A549 (cell line): Measurements from ENCODE around the gene UBE3C. TPM values are rescaled to one million over a fixed set of nuclear protein-coding genes. Genes with fewer than 3 reads are reported as not detected.
"Not testable (repeated sequence)": the region's sequence is repeated elsewhere in the genome, so short reads cannot be mapped to it uniquely, and the experiment has no call there.

Experiments used
- ATAC-seq, 2 experiments: fragments of 200-7000 bp in 1 of 2; fragments of >200 bp in 1 of 2; cut with Nextera tagmentation in 1 of 2; cut with Tn5 transposase in 1 of 2; 3 replicates each; pipeline versions ENCODE4 v1.8.0 to v1.9.1; 2018 to 2020; ENCODE audit warnings: mild to moderate bottlenecking in 1 of 2, moderate library complexity in 1 of 2
- CTCF ChIA-PET: fragments of 300-600 bp; sonication (Branson Sonifier 250); formaldehyde crosslinking; extraction: SDS; loops from one replicate; lab custom pipeline; 2021; ENCODE audit warnings: antibody characterized with exemption, inconsistent platforms; lab: Yijun Ruan, JAX
- POLR2A ChIA-PET: fragments of 350-600 bp; formaldehyde crosslinking; extraction: SDS; loops from one replicate; lab custom pipeline; 2021; ENCODE audit warnings: antibody characterized with exemption, inconsistent platforms; lab: Yijun Ruan, JAX
- DNase-seq, 2 experiments: peaks; one replicate each; pipeline versions ENCODE4 v3.0.0 to v3.0.0-alpha.2; 2011 to 2016; ENCODE audit warnings: low read depth in 1 of 2, low spot score in 1 of 2
- FAIRE-seq: peaks from 2 replicates; lab custom pipeline; 2011; peaks lifted over from hg19 to GRCh38; lab: Jason Lieb, UNC
- H3K27ac ChIP-seq, 2 experiments: fragments of >200 bp; sonication (Bioruptor Twin); formaldehyde crosslinking; 3 replicates each; pipeline ENCODE4 v1.5.1; 2016 to 2017
- H3K4me1 ChIP-seq: fragments of >200 bp; sonication (Bioruptor Twin); formaldehyde crosslinking; 3 replicates; pipeline ENCODE4 v1.6.1; 2016
- H3K4me2 ChIP-seq: fragments of >200 bp; sonication (Bioruptor Twin); formaldehyde crosslinking; 3 replicates; pipeline ENCODE4 v1.6.1; 2016
- H3K4me3 ChIP-seq: fragments of >200 bp; sonication (Bioruptor Twin); formaldehyde crosslinking; 3 replicates; pipeline ENCODE4 v1.5.1; 2016
- H3K9me3 ChIP-seq: fragments of >200 bp; sonication (Bioruptor Twin); formaldehyde crosslinking; 3 replicates; pipeline ENCODE4 v1.6.1; 2016
- ATOH8 ChIP-seq: fragments of 250-450 bp; sonication (Bioruptor Pico); IDR thresholded peaks from 2 replicates; pipeline ENCODE4 v1.5.0; 2020; ENCODE audit warnings: low read depth, mild to moderate bottlenecking, moderate library complexity
- CEBPB ChIP-seq, 2 experiments: fragments of >200 bp in 1 of 2; sonication (Bioruptor Twin) in 1 of 2; formaldehyde crosslinking in 1 of 2; IDR thresholded peaks; 2 replicates each; pipeline ENCODE4 v1.6.1; 2012 to 2016
- EHMT2 ChIP-seq: fragments of 200-600 bp; sonication (generic); IDR thresholded peaks from 2 replicates; pipeline ENCODE4 v1.6.1; 2016; ENCODE audit warnings: antibody characterized with exemption, low read depth, mild to moderate bottlenecking, moderate library complexity
- FOSL2 ChIP-seq, 2 experiments: fragments of 450-650 bp in 1 of 2; fragments of >200 bp in 1 of 2; sonication (Bioruptor Twin) in 1 of 2; formaldehyde crosslinking; IDR thresholded peaks; 2 replicates each; pipeline versions ENCODE4 v1.5.0 to v1.6.1; 2016 to 2020; ENCODE audit warnings: mild to moderate bottlenecking in 1 of 2, moderate library complexity in 1 of 2
- FOXS1 ChIP-seq: fragments of 250-450 bp; sonication (Bioruptor Pico); IDR thresholded peaks from 2 replicates; pipeline ENCODE4 v1.5.0; 2020; ENCODE audit warnings: mild to moderate bottlenecking, moderate library complexity
- GATA3 ChIP-seq: IDR thresholded peaks from 2 replicates; pipeline ENCODE4 v1.6.1; 2012; ENCODE audit warnings: borderline replicate concordance
- HES2 ChIP-seq: fragments of >200 bp; sonication (Bioruptor Twin); formaldehyde crosslinking; IDR thresholded peaks from 2 replicates; pipeline ENCODE4 v1.6.1; 2016
- HOXB5 ChIP-seq: fragments of 250-450 bp; sonication (Bioruptor Pico); IDR thresholded peaks from 2 replicates; pipeline ENCODE4 v1.5.0; 2020; ENCODE audit warnings: mild to moderate bottlenecking, moderate library complexity
- NFE2L2 ChIP-seq: fragments of 150-350 bp; conservative IDR thresholded peaks from 2 replicates; pipeline ENCODE4 v1.6.1; 2014; ENCODE audit warnings: low read length
- NPAS2 ChIP-seq: fragments of 250-450 bp; sonication (Bioruptor Pico); IDR thresholded peaks from 2 replicates; pipeline ENCODE4 v1.8.0; 2022; ENCODE audit warnings: mild to moderate bottlenecking, moderate library complexity, borderline replicate concordance
- NR3C1 ChIP-seq: fragments of >200 bp; sonication (Bioruptor Twin); formaldehyde crosslinking; IDR thresholded peaks from 3 replicates; pipeline ENCODE4 v1.6.1; 2017
- PBX3 ChIP-seq: IDR thresholded peaks from 2 replicates; pipeline ENCODE4 v1.6.1; 2012
- PHF8 ChIP-seq: fragments of 200-600 bp; sonication (generic); IDR thresholded peaks from 2 replicates; pipeline ENCODE4 v1.6.1; 2016; ENCODE audit warnings: low read depth, mild to moderate bottlenecking, antibody characterized with exemption, moderate library complexity, borderline replicate concordance
- RAD21 ChIP-seq, 2 experiments: fragments of >200 bp in 1 of 2; sonication (Bioruptor Twin) in 1 of 2; formaldehyde crosslinking in 1 of 2; IDR thresholded peaks in 1 of 2; conservative IDR thresholded peaks in 1 of 2; 2 replicates in 1 of 2; 3 replicates in 1 of 2; pipeline ENCODE4 v1.6.1; 2012 to 2018; ENCODE audit warnings: inconsistent platforms in 1 of 2
- REST ChIP-seq: fragments of 200-600 bp; sonication (generic); IDR thresholded peaks from 2 replicates; pipeline ENCODE4 v1.6.1; 2016; ENCODE audit warnings: antibody characterized with exemption, mild to moderate bottlenecking, moderate library complexity
- RFX5 ChIP-seq: fragments of 450-650 bp; IDR thresholded peaks from 2 replicates; pipeline ENCODE4 v1.7.1; 2014; ENCODE audit warnings: antibody characterized with exemption, mild to moderate bottlenecking, moderate library complexity
- RNF2 ChIP-seq: fragments of 200-600 bp; sonication (generic); IDR thresholded peaks from 2 replicates; pipeline ENCODE4 v1.6.1; 2016; ENCODE audit warnings: low read depth, mild to moderate bottlenecking, antibody characterized with exemption, moderate library complexity, borderline replicate concordance
- SMC3 ChIP-seq: fragments of >200 bp; sonication (Bioruptor Twin); formaldehyde crosslinking; IDR thresholded peaks from 3 replicates; pipeline ENCODE4 v1.6.1; 2018; ENCODE audit warnings: inconsistent platforms
- USF2 ChIP-seq: fragments of 450-650 bp; IDR thresholded peaks from 2 replicates; pipeline ENCODE4 v1.6.1; 2014; ENCODE audit warnings: antibody characterized with exemption
- ZC3H11A ChIP-seq: fragments of 450-650 bp; IDR thresholded peaks from 2 replicates; pipeline ENCODE4 v1.6.1; 2014; ENCODE audit warnings: antibody characterized with exemption, mild to moderate bottlenecking
- ZFP36 ChIP-seq: fragments of 450-650 bp; IDR thresholded peaks from 2 replicates; pipeline ENCODE4 v1.6.1; 2014; ENCODE audit warnings: borderline replicate concordance; ENCODE audit not compliant: partially characterized antibody
- WGBS: methylation state at CpG from one replicate; pipeline ENCODE4 v1.1.6; 2017; ENCODE audit errors: missing lambda C conversion rate; 5-methylcytosine and 5-hydroxymethylcytosine counted together
- polyA plus RNA-seq, 4 experiments: library from polyadenylated mRNA; depleted of rRNA in 3 of 4; stranded (reverse); fragments of >200 nt; fragmentation: RNase III in 1 of 4; extraction: RNeasy Plus Mini Kit Qiagen cat#74134 plus additional on column Dnase treatment in 1 of 4; gene quantifications; 2 replicates in 3 of 4; 3 replicates in 1 of 4; pipeline ENCODE4 v1.2.3, GENCODE V29; 2011 to 2017

UBE3C gene
- polyA plus RNA-seq, 2 of the 4 experiments (the other 2 are of a cell fraction), result 52.1 to 73.2 TPM

GRCh38 chr7:157273208-157274093 is 134.7 kb downstream of the UBE3C start (continued):
- TF ChIP-seq REST, result no peak
- TF ChIP-seq USF2, result peak; percentile 34; the same call in 1 of the 2 replicates
- TF ChIP-seq FOXS1 (CRISPR knock-in tag), result no peak
- peak; percentile 72 for TF ChIP-seq SMC3
- no peak for TF ChIP-seq HOXB5 (CRISPR knock-in tag)
- TF ChIP-seq RAD21 (conservative IDR thresholded peaks at IDR 0.05 in 1 of 2, IDR thresholded peaks at IDR 0.05 in 1 of 2), result peak; percentile 80 to 83
- no peak for TF ChIP-seq RNF2
- no peak for TF ChIP-seq NFE2L2
- TF ChIP-seq, all 56 proteins: peak for 5

- H3K27ac ChIP-seq, H3K4me2 ChIP-seq, DNase-seq, FAIRE-seq, POLR2A ChIA-PET, ATAC-seq, H3K9me3 ChIP-seq, H3K4me3 ChIP-seq: not testable (repeated sequence)
- peaks cover 20% of the 10 kb centered on the region; the same call in 2 of the 3 replicates for H3K4me1 ChIP-seq
- WGBS, result 93% methylated on average over 10 of the region's 10 CpGs
- CTCF ChIA-PET, result interaction anchor here (0.6 to 4.6 kb wide), 46 partner anchors 8 to 1462 kb away, joined by 3 to 53 read pairs (median 5); partner anchors contain the start of gene SHH
Observed at GRCh38 chr7:157274094-157274634, 135.4 kb downstream of the UBE3C start.

- DNase-seq, result no peak
- ATAC-seq, result no peak
- H3K27ac ChIP-seq, result no peak overlapping the region
- H3K4me2 ChIP-seq, result no peak overlapping the region
- POLR2A ChIA-PET, result no interaction called here
- no peak overlapping the region for H3K4me3 ChIP-seq
- peaks cover 20% of the 10 kb centered on the region; the same call in 2 of the 3 replicates for H3K4me1 ChIP-seq
- CTCF ChIA-PET, result interaction anchor here (0.6 to 4.6 kb wide), 8 partner anchors 14 to 1809 kb away, joined by 3 to 53 read pairs (median 13); no protein-coding TSS in a partner anchor
- H3K9me3 ChIP-seq, result no peaks in the 10 kb centered on the region
- FAIRE-seq, result no peak
- WGBS, result 78% methylated on average over 12 of the region's 12 CpGs
- TF ChIP-seq CEBPB (IDR thresholded peaks at IDR 0.05) (peak in 1 of 2 experiments; percentile 14; a peak in 1 of 4 replicates), NR3C1 (no peak)
Observed at GRCh38 chr7:157274991-157275427, 136.3 kb downstream of the UBE3C start.

- POLR2A ChIA-PET, result no interaction called here
- Histone ChIP-seq H3K27ac (no peak overlapping the region), H3K4me3 (no peak overlapping the region), H3K4me2 (no peak overlapping the region), H3K9me3 (no peaks in the 10 kb centered on the region), H3K4me1 (peaks cover 20% of the 10 kb centered on the region; the same call in 2 of the 3 replicates)
- FAIRE-seq (no peak), DNase-seq (no peak), ATAC-seq (no peak)
- CTCF ChIA-PET, result interaction anchor here (1.1 to 1.3 kb wide), 2 partner anchors 9 to 25 kb away, joined by 3 read pairs; no protein-coding TSS in a partner anchor
- 92% methylated on average over 13 of the region's 14 CpGs for WGBS
- TF ChIP-seq HES2, result no peak
- TF ChIP-seq EHMT2, result no peak
- TF ChIP-seq ZFP36, result no peak
- no peak for TF ChIP-seq PHF8
- no peak for TF ChIP-seq HOXB5 (CRISPR knock-in tag)
- TF ChIP-seq ZC3H11A, result no peak
- no peak for TF ChIP-seq ATOH8 (CRISPR knock-in tag)
- no peak for TF ChIP-seq PBX3
- no peak for TF ChIP-seq GATA3
- TF ChIP-seq RFX5, result no peak
- TF ChIP-seq FOSL2 (IDR thresholded peaks at IDR 0.05), result no peak
- no peak for TF ChIP-seq FOSL2 (CRISPR knock-in tag; IDR thresholded peaks at IDR 0.05)
- no peak for TF ChIP-seq NPAS2
Observed at GRCh38 chr7:157276091-157276561, 137.4 kb downstream of the UBE3C start.
